Panc1 (cell line): ENCODE results near the gene ZKSCAN8. TPM values are rescaled to one million over a fixed set of nuclear protein-coding genes. Genes with fewer than 3 reads are reported as not detected.
"Not testable (repeated sequence)": the region's sequence is repeated elsewhere in the genome, so short reads cannot be mapped to it uniquely, and the experiment has no call there.

Experiments used
- ATAC-seq: fragments of 200-7000 bp; cut with Tn5 transposase; 2 replicates; pipeline ENCODE4 v1.9.1; 2020; ENCODE audit warnings: mild to moderate bottlenecking, moderate library complexity
- BruUV-seq: library from RNA; stranded (reverse); fragments of 400-500 nt; replicated peaks from 2 replicates; lab custom pipeline; 2021; lab: Mats Ljungman, UMichigan
- CTCF ChIA-PET: fragments of 300-600 bp; sonication (Branson Sonifier 250); formaldehyde crosslinking; loops from one replicate; lab custom pipeline; 2022; ENCODE audit warnings: antibody characterized with exemption; lab: Charles Lee
- POLR2A ChIA-PET: fragments of 300-600 bp; sonication (Branson Sonifier 250); formaldehyde crosslinking; loops from one replicate; lab custom pipeline; 2022; ENCODE audit warnings: antibody characterized with exemption; lab: Charles Lee
- DNase-seq: peaks from one replicate; pipeline ENCODE4 v3.0.0-alpha.2; 2010; ENCODE audit warnings: low read depth, low spot score
- H3K27ac ChIP-seq: 2 replicates; pipeline ENCODE4 v1.5.1; 2011; ENCODE audit warnings: mild to moderate bottlenecking, low read length, inconsistent platforms
- H3K27me3 ChIP-seq: fragments of 200-500 bp; sonication (Bioruptor generic); 2 replicates; pipeline ENCODE4 v1.6.0; 2014; ENCODE audit warnings: low read length, inconsistent platforms; ENCODE audit not compliant: control insufficient read depth, insufficient read depth
- H3K36me3 ChIP-seq: fragments of 200-500 bp; sonication (Bioruptor generic); 2 replicates; pipeline ENCODE4 v1.5.1; 2014; ENCODE audit warnings: inconsistent platforms, mild to moderate bottlenecking, low read length, moderate library complexity; ENCODE audit not compliant: control insufficient read depth, insufficient read depth
- H3K4me1 ChIP-seq: 2 replicates; pipeline ENCODE4 v1.5.1; 2011; ENCODE audit warnings: inconsistent platforms, mild to moderate bottlenecking, low read length, moderate library complexity; ENCODE audit not compliant: control insufficient read depth, insufficient read depth
- H3K4me3 ChIP-seq, 2 experiments: 2 replicates each; pipeline ENCODE4 v1.5.1; 2011 to 2012; ENCODE audit warnings: low read depth in 2 of 2, low read length in 2 of 2, mild to moderate bottlenecking in 2 of 2, inconsistent platforms in 1 of 2, moderate library complexity in 1 of 2
- H3K9me3 ChIP-seq: fragments of 200-500 bp; sonication (Bioruptor generic); 2 replicates; pipeline ENCODE4 v1.5.1; 2014; ENCODE audit warnings: low read depth, mild to moderate bottlenecking, inconsistent platforms, low read length, moderate library complexity; ENCODE audit not compliant: control insufficient read depth, insufficient read depth
- CTCF ChIP-seq: fragments of 450-650 bp; IDR thresholded peaks from 2 replicates; pipeline ENCODE4 v1.5.1; 2017; ENCODE audit warnings: mild to moderate bottlenecking
- POLR2AphosphoS5 ChIP-seq: IDR thresholded peaks from 2 replicates; pipeline ENCODE4 v1.6.1; 2012; ENCODE audit warnings: mild to moderate bottlenecking, low read depth, low read length, moderate library complexity
- REST ChIP-seq, 2 experiments: IDR thresholded peaks; 2 replicates each; pipeline ENCODE4 v1.6.1; 2011 to 2012; ENCODE audit warnings: low read depth in 2 of 2, control low read depth in 1 of 2, low read length in 1 of 2, mild to moderate bottlenecking in 1 of 2, moderate library complexity in 1 of 2; ENCODE audit not compliant: insufficient read depth in 1 of 2
- SIN3A ChIP-seq: IDR thresholded peaks from 2 replicates; pipeline ENCODE4 v1.6.1; 2012; ENCODE audit warnings: low read depth, mild to moderate bottlenecking, low read length, moderate library complexity, borderline replicate concordance; ENCODE audit not compliant: insufficient read depth
- TCF7L2 ChIP-seq: IDR thresholded peaks from 2 replicates; pipeline ENCODE4 v1.6.1; 2011; ENCODE audit warnings: mild to moderate bottlenecking, low read depth, low read length, inconsistent platforms
- in situ Hi-C: cut with HindIII; loops from 2 replicates; pipeline ENCODE4 v1.10.0; 2016; ENCODE audit warnings: low sequenced_read_pairs, low pct_unique_long_range_greater_than_20kb
- intact Hi-C: fragments of 100-400 bp; cut with micrococcal nuclease; formaldehyde crosslinking; loops from one replicate; pipeline ENCODE4 v1.10.0; 2022; ENCODE audit not compliant: unreplicated experiment
- total RNA-seq: library from RNA; stranded (reverse); gene quantifications from one replicate; pipeline ENCODE4 v1.2.1, GENCODE V29; 2021; ENCODE audit not compliant: unreplicated experiment

The ZKSCAN8 gene
- total RNA-seq, 1 experiment from 2014 or later, result 18.4 TPM

- CTCF ChIA-PET, result no interaction called here
Measured at GRCh38 chr6:28118217-28118616, 23.5 kb upstream of the ZKSCAN8 start.

GRCh38 chr6:28121876-28122275, 19.8 kb upstream of the ZKSCAN8 start:
- ATAC-seq, result no peak
- H3K9me3 ChIP-seq, result no peaks in the 10 kb centered on the region
- no peak for TF ChIP-seq SIN3A
- no peak for TF ChIP-seq REST (IDR thresholded peaks at IDR 0.05; ENCODE audit: insufficient read depth in 1 of 2, low read depth in 2 of 2, low read length in 1 of 2)
- no peak for TF ChIP-seq POLR2AphosphoS5
- no peak for TF ChIP-seq CTCF
- TF ChIP-seq TCF7L2, result no peak
- H3K4me1 ChIP-seq, result peaks cover 15% of the 10 kb centered on the region; the same call in 1 of the 2 replicates
- H3K27ac ChIP-seq, result no peak overlapping the region
- intact Hi-C loops, result no loop called here
- BruUV-seq, result no TSS peak
- ChIA-PET CTCF (no interaction called here), POLR2A (no interaction called here)
- in situ Hi-C loops, result no loop called here
- no peak for DNase-seq
- no peaks in the 10 kb centered on the region for H3K27me3 ChIP-seq
- H3K36me3 ChIP-seq, result peaks cover 24% of the 10 kb centered on the region
- H3K4me3 ChIP-seq, result no peak overlapping the region

More at GRCh38 chr6:28118217-28118616, 23.5 kb upstream of the ZKSCAN8 start:
- no TSS peak for BruUV-seq
- Histone ChIP-seq H3K36me3 (peaks cover 19% of the 10 kb centered on the region; the same call in 1 of the 2 replicates), H3K4me3 (no peak overlapping the region), H3K27ac (no peak overlapping the region), H3K9me3 (no peaks in the 10 kb centered on the region), H3K4me1 (no peaks in the 10 kb centered on the region), H3K27me3 (no peaks in the 10 kb centered on the region)
- no peak for ATAC-seq
- in situ Hi-C loops, result no loop called here
- TF ChIP-seq REST (IDR thresholded peaks at IDR 0.05; ENCODE audit: insufficient read depth in 1 of 2, low read depth in 2 of 2, low read length in 1 of 2) (no peak), SIN3A (no peak), POLR2AphosphoS5 (no peak), TCF7L2 (no peak), CTCF (no peak)
- POLR2A ChIA-PET, result no interaction called here
- intact Hi-C loops, result no loop called here
- no peak for DNase-seq

GRCh38 chr6:28122283-28122682, 19.4 kb upstream of the ZKSCAN8 start:
- H3K9me3 ChIP-seq, CTCF ChIA-PET, BruUV-seq, H3K27ac ChIP-seq, H3K27me3 ChIP-seq, intact Hi-C loops, ATAC-seq, in situ Hi-C loops, DNase-seq, POLR2A ChIA-PET, H3K4me3 ChIP-seq: not testable (repeated sequence)
- peaks cover 15% of the 10 kb centered on the region; the same call in 1 of the 2 replicates for H3K4me1 ChIP-seq
- peaks cover 22% of the 10 kb centered on the region for H3K36me3 ChIP-seq
